ENCODE results near the gene SPSB3.

DNA sequence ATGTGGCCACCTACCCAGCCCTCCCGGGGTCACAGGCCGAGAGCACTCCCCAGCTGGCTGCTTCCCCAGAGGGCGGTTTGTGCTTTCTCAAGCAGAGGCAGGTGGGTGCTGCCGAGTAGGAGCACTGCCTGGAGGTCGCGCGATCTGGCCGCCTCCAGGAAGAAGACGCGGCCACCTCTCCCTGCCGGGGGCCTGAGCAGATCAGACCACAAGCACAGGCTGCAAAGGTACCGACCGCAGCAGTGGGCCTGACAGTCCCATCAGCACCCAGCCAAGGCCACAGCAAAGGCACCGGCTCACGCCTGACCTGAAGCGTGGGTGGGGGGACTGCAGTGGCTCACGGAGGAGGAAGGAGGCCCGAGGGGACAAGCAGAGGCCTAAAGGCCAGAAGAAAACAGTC lies 26.3 kb upstream of the SPSB3 start:
- TF ChIP-seq, protein P1, sequence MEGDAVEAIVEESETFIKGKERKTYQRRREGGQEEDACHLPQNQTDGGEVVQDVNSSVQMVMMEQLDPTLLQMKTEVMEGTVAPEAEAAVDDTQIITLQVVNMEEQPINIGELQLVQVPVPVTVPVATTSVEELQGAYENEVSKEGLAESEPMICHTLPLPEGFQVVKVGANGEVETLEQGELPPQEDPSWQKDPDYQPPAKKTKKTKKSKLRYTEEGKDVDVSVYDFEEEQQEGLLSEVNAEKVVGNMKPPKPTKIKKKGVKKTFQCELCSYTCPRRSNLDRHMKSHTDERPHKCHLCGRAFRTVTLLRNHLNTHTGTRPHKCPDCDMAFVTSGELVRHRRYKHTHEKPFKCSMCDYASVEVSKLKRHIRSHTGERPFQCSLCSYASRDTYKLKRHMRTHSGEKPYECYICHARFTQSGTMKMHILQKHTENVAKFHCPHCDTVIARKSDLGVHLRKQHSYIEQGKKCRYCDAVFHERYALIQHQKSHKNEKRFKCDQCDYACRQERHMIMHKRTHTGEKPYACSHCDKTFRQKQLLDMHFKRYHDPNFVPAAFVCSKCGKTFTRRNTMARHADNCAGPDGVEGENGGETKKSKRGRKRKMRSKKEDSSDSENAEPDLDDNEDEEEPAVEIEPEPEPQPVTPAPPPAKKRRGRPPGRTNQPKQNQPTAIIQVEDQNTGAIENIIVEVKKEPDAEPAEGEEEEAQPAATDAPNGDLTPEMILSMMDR (IDR thresholded peaks at IDR 0.05; ENCODE audit: low read depth, low read length, poor library complexity, severe bottlenecking), result no peak
- no peak for TF ChIP-seq EZH2phosphoT487 (IDR thresholded peaks at IDR 0.05; ENCODE audit: borderline replicate concordance, low read length)

Data from DOHH2 (cell line).